Karpas-422 (cell line): ENCODE data around the gene KCTD13. TPM values are rescaled to one million over a fixed set of nuclear protein-coding genes. Genes with fewer than 3 reads are reported as not detected.

ENCODE experiments used
- DNase-seq: peaks from one replicate; pipeline ENCODE4 v3.0.0-alpha.2; 2015
- H2AFZ ChIP-seq: fragments of 200-600 bp; sonication (generic); 2 replicates; pipeline ENCODE4 v1.6.1; 2014; ENCODE audit warnings: antibody characterized with exemption, low read length, mixed read lengths
- H3K27ac ChIP-seq: fragments of 200-600 bp; sonication (generic); 2 replicates; pipeline ENCODE4 v1.5.1; 2014; ENCODE audit warnings: mild to moderate bottlenecking, low read length, moderate library complexity
- H3K27me3 ChIP-seq: fragments of 200-600 bp; sonication (generic); 2 replicates; pipeline ENCODE4 v1.6.1; 2014; ENCODE audit warnings: low read length, mixed read lengths
- H3K36me3 ChIP-seq: fragments of 200-600 bp; sonication (generic); 2 replicates; pipeline ENCODE4 v1.6.1; 2014; ENCODE audit warnings: low read length, mixed read lengths; ENCODE audit not compliant: insufficient read depth
- H3K4me1 ChIP-seq: fragments of 200-600 bp; sonication (generic); 2 replicates; pipeline ENCODE4 v1.6.1; 2014; ENCODE audit warnings: mild to moderate bottlenecking, low read length, mixed read lengths
- H3K4me2 ChIP-seq: fragments of 200-600 bp; sonication (generic); 2 replicates; pipeline ENCODE4 v1.6.1; 2014; ENCODE audit warnings: low read length, low read depth, mild to moderate bottlenecking; ENCODE audit not compliant: poor library complexity, severe bottlenecking
- H3K4me3 ChIP-seq: fragments of 200-600 bp; sonication (generic); 2 replicates; pipeline ENCODE4 v1.5.1; 2014; ENCODE audit warnings: mild to moderate bottlenecking, antibody characterized with exemption, low read length, mixed read lengths
- H3K79me2 ChIP-seq: fragments of 200-600 bp; sonication (generic); 2 replicates; pipeline ENCODE4 v1.6.1; 2014; ENCODE audit warnings: mild to moderate bottlenecking, low read length, mixed read lengths
- H3K9ac ChIP-seq: fragments of 200-600 bp; sonication (generic); 2 replicates; pipeline ENCODE4 v1.6.0; 2014; ENCODE audit warnings: low read length
- H3K9me2 ChIP-seq: fragments of 200-600 bp; sonication (generic), shearing (Covaris generic); replicated peaks from 2 replicates; pipeline ENCODE4 v1.6.0; 2014; ENCODE audit warnings: mild to moderate bottlenecking, low read length, moderate library complexity; ENCODE audit not compliant: insufficient read depth
- H3K9me3 ChIP-seq: fragments of 300-700, 200-600 bp; sonication (generic); 2 replicates; pipeline ENCODE4 v1.6.1; 2014; ENCODE audit warnings: low read length, mixed read lengths
- H4K20me1 ChIP-seq: fragments of 200-600 bp; sonication (generic); 2 replicates; pipeline ENCODE4 v1.6.1; 2014; ENCODE audit warnings: mild to moderate bottlenecking, antibody characterized with exemption, low read length, low read depth; ENCODE audit not compliant: insufficient read depth
- total RNA-seq: library from RNA; depleted of rRNA; stranded (reverse); fragments of >200 nt; shearing (Covaris generic); gene quantifications from 2 replicates; pipeline ENCODE4 v1.2.3, GENCODE V29; 2014; ENCODE audit warnings: low replicate concordance

Gene KCTD13
- total RNA-seq, 1 experiment from 2014 or later = 14.2 TPM

- no peak overlapping the region for H3K9ac ChIP-seq
- H3K36me3 ChIP-seq = no peaks in the 10 kb centered on the region
These were observed 27.1 kb downstream of the KCTD13 start for GRCh38 chr16:29898804-29899515.

DNA sequence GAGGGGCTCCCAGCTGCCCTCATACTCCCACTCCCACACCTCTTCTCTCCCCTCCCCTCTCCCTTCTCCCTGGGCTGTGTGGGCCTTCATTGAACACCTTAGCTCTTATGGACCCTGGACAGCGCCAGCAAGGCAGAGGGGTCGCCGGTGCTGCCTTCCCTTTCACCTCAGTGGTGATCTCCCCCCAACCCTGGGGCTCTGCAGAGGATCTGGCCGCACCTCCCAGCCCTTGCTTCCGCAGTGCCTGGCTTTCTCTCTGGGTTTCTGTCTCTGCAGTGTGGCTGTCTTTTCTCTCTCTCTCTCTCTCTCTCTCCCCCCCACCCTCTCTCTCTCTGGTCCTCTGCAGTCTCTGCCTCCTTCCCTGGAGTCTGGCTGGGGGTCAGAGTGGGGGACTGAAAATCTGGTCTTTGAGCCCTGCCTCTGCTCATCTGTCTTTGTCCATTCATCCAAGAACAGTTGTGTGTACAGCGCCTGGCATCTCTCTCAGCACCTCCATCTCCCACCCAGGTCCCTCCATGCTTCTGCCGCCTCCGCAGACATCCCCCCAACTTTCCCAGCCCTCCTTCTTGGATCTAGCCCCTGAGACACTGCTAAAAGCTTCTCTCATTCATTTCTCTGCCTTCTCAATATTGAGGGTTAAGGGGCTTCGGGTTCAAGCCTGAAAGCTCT, 27.8 kb downstream of the KCTD13 start:
- DNase-seq = peak; percentile 25
- Histone ChIP-seq H3K36me3 (no peaks in the 10 kb centered on the region), H3K4me2 (no peak overlapping the region)

More at GRCh38 chr16:29898804-29899515, 27.1 kb downstream of the KCTD13 start:
- Histone ChIP-seq H3K9me2 (no peaks in the 10 kb centered on the region), H3K4me2 (peak overlapping the region; percentile 93), H4K20me1 (no peaks in the 10 kb centered on the region), H3K79me2 (no peaks in the 10 kb centered on the region), H2AFZ (no peak overlapping the region), H3K4me3 (peak overlapping the region; percentile 69; the same call in 1 of the 2 replicates), H3K9me3 (no peaks in the 10 kb centered on the region), H3K4me1 (peaks cover 15% of the 10 kb centered on the region), H3K27ac (no peak overlapping the region), H3K27me3 (no peaks in the 10 kb centered on the region)
- peak; percentile 58 for DNase-seq

GRCh38 chr16:29897333-29897732, 28.7 kb downstream of the KCTD13 start:
- H3K36me3 ChIP-seq = no peaks in the 10 kb centered on the region
- no peak overlapping the region for H3K4me3 ChIP-seq
- no peaks in the 10 kb centered on the region for H3K79me2 ChIP-seq
- H3K9me2 ChIP-seq = no peaks in the 10 kb centered on the region
- H2AFZ ChIP-seq = no peak overlapping the region
- peaks cover 15% of the 10 kb centered on the region for H3K4me1 ChIP-seq
- H3K27ac ChIP-seq = no peak overlapping the region
- peak; percentile 24 for DNase-seq
- H3K9ac ChIP-seq = no peak overlapping the region
- no peaks in the 10 kb centered on the region for H3K9me3 ChIP-seq
- no peaks in the 10 kb centered on the region for H3K27me3 ChIP-seq
- H4K20me1 ChIP-seq = no peaks in the 10 kb centered on the region
- H3K4me2 ChIP-seq = no peak overlapping the region

More for the DNA sequence above, 27.8 kb downstream of the KCTD13 start:
- Histone ChIP-seq H3K27ac (no peak overlapping the region), H4K20me1 (no peaks in the 10 kb centered on the region), H3K9me2 (no peaks in the 10 kb centered on the region), H3K9me3 (no peaks in the 10 kb centered on the region), H2AFZ (no peak overlapping the region), H3K4me3 (no peak overlapping the region), H3K79me2 (no peaks in the 10 kb centered on the region), H3K9ac (no peak overlapping the region), H3K4me1 (peaks cover 15% of the 10 kb centered on the region), H3K27me3 (no peaks in the 10 kb centered on the region)

GRCh38 chr16:29896841-29897240, 29.2 kb downstream of the KCTD13 start:
- no peak overlapping the region for H3K9ac ChIP-seq
- no peak overlapping the region for H2AFZ ChIP-seq
- H4K20me1 ChIP-seq = no peaks in the 10 kb centered on the region
- no peaks in the 10 kb centered on the region for H3K9me2 ChIP-seq
- DNase-seq = peak; percentile 31
- H3K36me3 ChIP-seq = no peaks in the 10 kb centered on the region
- H3K4me2 ChIP-seq = no peak overlapping the region
- no peaks in the 10 kb centered on the region for H3K79me2 ChIP-seq
- no peaks in the 10 kb centered on the region for H3K27me3 ChIP-seq
- H3K4me3 ChIP-seq = no peak overlapping the region
- no peaks in the 10 kb centered on the region for H3K9me3 ChIP-seq
- no peak overlapping the region for H3K27ac ChIP-seq
- peaks cover 15% of the 10 kb centered on the region for H3K4me1 ChIP-seq

DNA sequence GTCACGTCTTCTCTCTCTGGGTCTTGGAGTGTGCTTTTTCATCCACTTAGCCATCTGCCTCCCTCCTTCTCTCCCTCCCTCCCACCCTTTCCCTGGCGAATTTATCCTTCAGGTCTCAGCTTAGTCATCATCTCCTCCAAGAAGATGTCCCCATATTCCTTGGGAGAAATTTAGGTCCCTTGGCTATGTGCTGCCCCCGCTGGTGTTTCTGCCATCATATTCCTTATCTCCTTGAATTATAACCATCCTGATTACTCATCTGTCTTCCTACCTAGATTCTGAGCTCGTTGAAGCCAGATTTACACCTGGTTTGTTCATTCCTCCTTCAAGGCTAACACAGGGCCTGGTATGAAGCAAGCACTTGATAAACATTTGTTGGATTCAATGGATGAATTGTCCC, 31.7 kb downstream of the KCTD13 start:
- no peaks in the 10 kb centered on the region for H3K9me2 ChIP-seq
- no peaks in the 10 kb centered on the region for H4K20me1 ChIP-seq
- H3K9me3 ChIP-seq = no peaks in the 10 kb centered on the region
- no peak overlapping the region for H3K4me3 ChIP-seq
- H3K36me3 ChIP-seq = no peaks in the 10 kb centered on the region
- H3K4me2 ChIP-seq = no peak overlapping the region
- peaks cover 3% of the 10 kb centered on the region for H3K4me1 ChIP-seq
- no peak overlapping the region for H3K27ac ChIP-seq
- no peak overlapping the region for H3K9ac ChIP-seq
- H3K27me3 ChIP-seq = no peaks in the 10 kb centered on the region
- H2AFZ ChIP-seq = no peak overlapping the region
- H3K79me2 ChIP-seq = no peaks in the 10 kb centered on the region
- peak; percentile 16 for DNase-seq

GRCh38 chr16:29893553-29893952, 32.5 kb downstream of the KCTD13 start:
- peak; percentile 26 for DNase-seq
- H3K27ac ChIP-seq = no peak overlapping the region
- no peaks in the 10 kb centered on the region for H3K9me2 ChIP-seq

GRCh38 chr16:29892458-29892813, 33.6 kb downstream of the KCTD13 start:
- H3K9me3 ChIP-seq = no peaks in the 10 kb centered on the region
- H3K4me1 ChIP-seq = no peaks in the 10 kb centered on the region
- no peak overlapping the region for H2AFZ ChIP-seq
- H3K9me2 ChIP-seq = no peaks in the 10 kb centered on the region
- H3K27ac ChIP-seq = no peak overlapping the region
- no peak overlapping the region for H3K4me3 ChIP-seq
- H3K4me2 ChIP-seq = no peak overlapping the region
- H3K9ac ChIP-seq = no peak overlapping the region
- no peak for DNase-seq
- H3K27me3 ChIP-seq = no peaks in the 10 kb centered on the region
- no peaks in the 10 kb centered on the region for H3K36me3 ChIP-seq
- no peaks in the 10 kb centered on the region for H3K79me2 ChIP-seq
- H4K20me1 ChIP-seq = no peaks in the 10 kb centered on the region

More at GRCh38 chr16:29893553-29893952, 32.5 kb downstream of the KCTD13 start:
- no peaks in the 10 kb centered on the region for H3K36me3 ChIP-seq
- H3K9ac ChIP-seq = no peak overlapping the region
- H3K4me2 ChIP-seq = no peak overlapping the region
- no peak overlapping the region for H3K4me3 ChIP-seq
- H3K79me2 ChIP-seq = no peaks in the 10 kb centered on the region
- H3K27me3 ChIP-seq = no peaks in the 10 kb centered on the region
- no peak overlapping the region for H2AFZ ChIP-seq
- no peaks in the 10 kb centered on the region for H3K4me1 ChIP-seq
- no peaks in the 10 kb centered on the region for H3K9me3 ChIP-seq
- no peaks in the 10 kb centered on the region for H4K20me1 ChIP-seq

DNA sequence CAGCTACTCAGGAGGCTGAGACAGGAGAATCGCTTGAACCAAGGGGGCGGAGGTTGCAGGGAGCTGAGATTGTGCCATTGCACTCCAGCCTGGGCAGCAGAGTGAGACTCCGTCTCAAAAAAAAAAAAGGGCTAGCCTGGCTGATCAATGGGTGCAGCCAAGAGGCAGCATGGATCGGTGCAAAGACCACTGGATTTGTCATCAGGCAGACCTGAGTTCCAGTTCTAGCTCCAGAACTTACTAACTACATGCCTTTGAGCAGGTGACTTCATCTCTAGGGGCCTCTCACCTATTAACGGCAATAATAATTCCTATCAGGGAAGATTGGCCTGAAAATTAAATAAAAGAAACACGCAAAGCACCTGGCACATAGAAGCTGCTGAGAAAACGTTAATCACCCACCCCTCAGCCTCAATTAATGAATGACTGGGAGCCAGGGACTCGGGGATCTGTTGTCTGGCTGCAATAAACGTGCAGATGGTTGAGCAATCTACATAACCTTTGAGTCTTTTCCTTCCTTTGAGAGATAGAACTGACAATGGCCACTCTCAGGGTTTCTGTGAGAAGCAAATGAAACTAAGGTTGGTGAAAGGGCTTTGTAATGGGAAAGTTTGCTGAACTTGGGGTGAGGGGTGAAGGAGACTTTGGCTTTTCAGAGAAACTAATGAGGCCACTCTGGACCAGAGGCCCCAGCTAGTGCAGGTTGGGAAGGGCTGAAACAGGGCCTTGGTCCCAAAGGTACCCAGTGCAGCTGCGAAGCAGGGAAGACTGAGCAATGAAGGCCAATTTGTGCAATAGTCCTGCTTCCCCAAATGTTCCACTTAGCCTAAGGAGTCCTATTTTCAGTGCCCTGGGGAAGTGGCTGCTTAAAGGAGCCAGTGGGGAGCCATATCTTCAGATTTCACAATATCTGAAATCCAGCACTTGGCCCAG, 34.2 kb downstream of the KCTD13 start:
- DNase-seq = peak; percentile 35
- no peaks in the 10 kb centered on the region for H3K79me2 ChIP-seq
- no peak overlapping the region for H2AFZ ChIP-seq
- no peaks in the 10 kb centered on the region for H3K4me1 ChIP-seq
- H3K4me2 ChIP-seq = no peak overlapping the region
- H3K9me2 ChIP-seq = no peaks in the 10 kb centered on the region
- H3K4me3 ChIP-seq = no peak overlapping the region
- no peaks in the 10 kb centered on the region for H3K9me3 ChIP-seq
- H3K36me3 ChIP-seq = no peaks in the 10 kb centered on the region
- H3K9ac ChIP-seq = no peak overlapping the region
- H4K20me1 ChIP-seq = no peaks in the 10 kb centered on the region
- no peak overlapping the region for H3K27ac ChIP-seq
- H3K27me3 ChIP-seq = no peaks in the 10 kb centered on the region
